Osteoblast (primary cell): Measurements from ENCODE around the gene MESD. TPM values are rescaled to one million over a fixed set of nuclear protein-coding genes. Genes with fewer than 3 reads are reported as not detected.

Source experiments
- DNase-seq: peaks from one replicate; pipeline ENCODE4 v3.0.0; 2011; ENCODE audit warnings: low spot score, mixed read lengths; ENCODE audit not compliant: insufficient read length; ENCODE audit errors: missing footprints
- H2AFZ ChIP-seq: 2 replicates; pipeline ENCODE4 v1.6.0; 2011; ENCODE audit warnings: mild to moderate bottlenecking, low read length
- H3K27ac ChIP-seq: 2 replicates; pipeline ENCODE4 v1.5.1; 2011; ENCODE audit warnings: mild to moderate bottlenecking, low read depth, low read length, moderate library complexity
- H3K27me3 ChIP-seq: 2 replicates; pipeline ENCODE4 v1.6.0; 2012; ENCODE audit warnings: mild to moderate bottlenecking, control low read depth, inconsistent platforms, low read length, moderate library complexity; ENCODE audit not compliant: insufficient read depth
- H3K36me3 ChIP-seq: 2 replicates; pipeline ENCODE4 v1.5.1; 2011; ENCODE audit warnings: mild to moderate bottlenecking, low read length, control low read depth, moderate library complexity; ENCODE audit not compliant: insufficient read depth
- H3K4me1 ChIP-seq: 2 replicates; pipeline ENCODE4 v1.5.1; 2011; ENCODE audit warnings: mild to moderate bottlenecking, low read length, control low read depth, moderate library complexity; ENCODE audit not compliant: insufficient read depth
- H3K4me2 ChIP-seq: 2 replicates; pipeline ENCODE4 v1.6.0; 2011; ENCODE audit warnings: mild to moderate bottlenecking, low read length; ENCODE audit not compliant: insufficient read depth
- H3K4me3 ChIP-seq: fragments of 200-600 bp; sonication (generic); 3 replicates; pipeline ENCODE4 v1.5.1; 2012; ENCODE audit warnings: mild to moderate bottlenecking, low read length, inconsistent platforms; ENCODE audit not compliant: insufficient read depth
- H3K79me2 ChIP-seq: 2 replicates; pipeline ENCODE4 v1.6.0; 2012; ENCODE audit warnings: mild to moderate bottlenecking, low read length, control low read depth, inconsistent platforms; ENCODE audit not compliant: insufficient read depth
- H3K9me3 ChIP-seq: 2 replicates; pipeline ENCODE4 v1.5.1; 2011; ENCODE audit warnings: low read depth, low read length, control low read depth
- H4K20me1 ChIP-seq: 2 replicates; pipeline ENCODE4 v1.6.0; 2012; ENCODE audit warnings: mild to moderate bottlenecking, low read length, control low read depth; ENCODE audit not compliant: insufficient read depth
- CTCF ChIP-seq: IDR thresholded peaks from 2 replicates; pipeline ENCODE4 v1.5.1; 2011; ENCODE audit warnings: mild to moderate bottlenecking, low read depth, low read length, moderate library complexity; ENCODE audit errors: extremely low read depth
- total RNA-seq: library from RNA; depleted of rRNA; stranded (reverse); fragments of >200 nt; gene quantifications from 2 replicates; pipeline ENCODE4 v1.2.3, GENCODE V29; 2012

MESD gene
- total RNA-seq, 1 donor = 16.6 TPM

GRCh38 chr15:80942746-80943565, 46.7 kb downstream of the MESD start:
- Histone ChIP-seq H2AFZ (no peak overlapping the region), H4K20me1 (peaks cover 21% of the 10 kb centered on the region), H3K4me3 (no peak overlapping the region), H3K27me3 (no peaks in the 10 kb centered on the region), H3K9me3 (no peaks in the 10 kb centered on the region), H3K4me1 (peaks cover 5% of the 10 kb centered on the region), H3K4me2 (no peak overlapping the region), H3K79me2 (no peaks in the 10 kb centered on the region), H3K27ac (peak overlapping the region; percentile 30), H3K36me3 (peaks cover 94% of the 10 kb centered on the region)
- TF ChIP-seq CTCF = no peak
- peak; percentile 82 for DNase-seq

GRCh38 chr15:80942266-80942665, 47.4 kb downstream of the MESD start:
- Histone ChIP-seq H3K9me3 (no peaks in the 10 kb centered on the region), H3K4me2 (no peak overlapping the region), H4K20me1 (peaks cover 21% of the 10 kb centered on the region), H3K79me2 (no peaks in the 10 kb centered on the region), H3K27ac (no peak overlapping the region), H2AFZ (no peak overlapping the region), H3K4me3 (no peak overlapping the region), H3K36me3 (peaks cover 94% of the 10 kb centered on the region), H3K27me3 (no peaks in the 10 kb centered on the region), H3K4me1 (peaks cover 5% of the 10 kb centered on the region)
- no peak for DNase-seq
- TF ChIP-seq CTCF = no peak

DNA sequence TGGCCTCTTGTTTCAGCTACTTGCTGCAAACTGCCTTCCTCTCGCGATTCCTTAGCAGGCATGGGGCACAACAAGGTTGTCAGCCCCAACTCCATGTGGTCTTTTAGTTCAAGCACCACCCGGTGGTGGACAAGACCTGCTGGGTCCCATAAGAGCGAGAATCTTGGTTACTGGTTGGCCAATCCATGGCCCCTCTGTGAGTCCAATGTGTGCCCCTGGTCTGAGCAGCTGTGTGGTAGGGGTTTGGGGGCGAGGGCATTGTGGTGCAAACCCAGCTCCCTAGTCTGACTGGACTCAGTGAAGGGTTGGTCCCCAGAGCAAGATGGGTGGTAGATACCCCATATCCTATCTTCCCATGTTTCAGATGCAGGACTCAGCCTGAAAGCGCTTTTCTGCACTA, 48.8 kb downstream of the MESD start:
- Histone ChIP-seq H2AFZ (no peak overlapping the region), H4K20me1 (peaks cover 26% of the 10 kb centered on the region), H3K36me3 (peaks cover 94% of the 10 kb centered on the region), H3K79me2 (no peaks in the 10 kb centered on the region), H3K4me2 (no peak overlapping the region), H3K27me3 (no peaks in the 10 kb centered on the region), H3K4me3 (no peak overlapping the region), H3K4me1 (no peaks in the 10 kb centered on the region), H3K27ac (no peak overlapping the region), H3K9me3 (no peaks in the 10 kb centered on the region)
- no peak for TF ChIP-seq CTCF
- no peak for DNase-seq

DNA sequence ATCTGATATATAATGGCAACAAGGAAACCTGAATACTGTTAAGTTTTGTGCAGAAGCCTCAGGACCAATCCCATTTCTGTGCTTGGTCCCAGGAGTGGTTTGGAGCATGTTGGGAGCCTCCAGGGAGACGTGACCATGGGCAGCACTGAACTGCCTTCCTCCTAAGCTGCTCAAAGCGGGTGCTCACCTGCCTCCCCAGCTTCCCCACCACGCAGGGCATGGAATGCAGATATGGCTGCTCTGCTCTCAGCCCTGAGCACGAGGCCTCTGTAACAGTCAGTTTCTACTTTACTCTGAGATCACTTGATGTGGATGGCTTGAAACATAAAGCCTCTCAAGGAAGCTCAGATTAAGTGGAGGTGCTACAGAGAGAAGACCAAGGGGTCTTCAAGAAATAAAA, 49.3 kb downstream of the MESD start:
- Histone ChIP-seq H3K4me3 (no peak overlapping the region), H3K4me1 (peaks cover 2% of the 10 kb centered on the region), H3K4me2 (no peak overlapping the region), H3K27me3 (no peaks in the 10 kb centered on the region), H3K36me3 (peaks cover 91% of the 10 kb centered on the region), H3K27ac (no peak overlapping the region), H4K20me1 (peaks cover 26% of the 10 kb centered on the region), H3K79me2 (no peaks in the 10 kb centered on the region), H3K9me3 (no peaks in the 10 kb centered on the region), H2AFZ (no peak overlapping the region)
- TF ChIP-seq CTCF = no peak
- no peak for DNase-seq
